GM12873 (cell line): ENCODE measurements around the gene VAC14.

Source experiments
- TF ChIP-seq, protein P1 (sequence below): IDR thresholded peaks from 2 replicates; pipeline ENCODE4 v1.5.1; 2012; ENCODE audit warnings: low read depth, mild to moderate bottlenecking, moderate library complexity, low read length, control low read depth; ENCODE audit not compliant: insufficient read depth; ENCODE audit errors: missing control alignments

Gene VAC14

DNA sequence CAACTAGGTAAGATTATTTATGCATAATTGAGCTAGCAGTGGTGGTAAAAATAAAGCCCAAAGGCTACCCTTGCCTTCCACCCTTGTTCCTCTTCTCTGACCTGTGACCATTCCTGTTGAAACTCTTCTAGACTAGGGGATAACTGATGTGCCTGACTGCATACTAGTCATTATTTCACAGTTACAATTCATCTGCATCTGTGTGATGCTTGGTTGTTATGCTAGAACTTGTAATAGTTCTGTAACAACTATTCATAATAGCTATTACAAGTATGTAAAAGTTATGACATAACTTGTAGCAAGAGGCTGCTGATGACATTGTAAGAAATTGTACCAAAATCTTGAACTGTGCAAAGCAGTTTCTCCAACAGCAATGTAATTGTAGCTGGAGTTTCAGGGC lies 2.4 kb upstream of the VAC14 start:
- TF ChIP-seq, protein P1, sequence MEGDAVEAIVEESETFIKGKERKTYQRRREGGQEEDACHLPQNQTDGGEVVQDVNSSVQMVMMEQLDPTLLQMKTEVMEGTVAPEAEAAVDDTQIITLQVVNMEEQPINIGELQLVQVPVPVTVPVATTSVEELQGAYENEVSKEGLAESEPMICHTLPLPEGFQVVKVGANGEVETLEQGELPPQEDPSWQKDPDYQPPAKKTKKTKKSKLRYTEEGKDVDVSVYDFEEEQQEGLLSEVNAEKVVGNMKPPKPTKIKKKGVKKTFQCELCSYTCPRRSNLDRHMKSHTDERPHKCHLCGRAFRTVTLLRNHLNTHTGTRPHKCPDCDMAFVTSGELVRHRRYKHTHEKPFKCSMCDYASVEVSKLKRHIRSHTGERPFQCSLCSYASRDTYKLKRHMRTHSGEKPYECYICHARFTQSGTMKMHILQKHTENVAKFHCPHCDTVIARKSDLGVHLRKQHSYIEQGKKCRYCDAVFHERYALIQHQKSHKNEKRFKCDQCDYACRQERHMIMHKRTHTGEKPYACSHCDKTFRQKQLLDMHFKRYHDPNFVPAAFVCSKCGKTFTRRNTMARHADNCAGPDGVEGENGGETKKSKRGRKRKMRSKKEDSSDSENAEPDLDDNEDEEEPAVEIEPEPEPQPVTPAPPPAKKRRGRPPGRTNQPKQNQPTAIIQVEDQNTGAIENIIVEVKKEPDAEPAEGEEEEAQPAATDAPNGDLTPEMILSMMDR = no peak

DNA sequence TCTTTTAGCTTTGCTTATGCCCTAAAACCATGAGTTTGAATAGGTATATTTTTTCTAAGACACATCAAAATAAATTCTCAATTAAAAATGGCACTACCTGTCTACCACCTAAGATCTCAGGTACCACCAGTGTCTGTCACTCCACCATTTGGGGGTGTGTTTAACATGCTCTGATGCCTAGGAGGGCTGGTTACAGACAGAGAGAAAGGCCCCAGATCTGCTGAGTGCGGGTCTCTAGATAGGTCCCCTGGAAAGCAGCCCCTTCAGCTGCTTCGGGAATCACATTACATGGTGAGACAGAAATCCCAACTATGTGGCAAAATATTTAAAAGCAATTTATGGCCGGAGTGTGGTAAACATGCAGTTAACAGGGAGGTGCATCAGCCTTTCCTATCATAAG lies 653 bp upstream of the VAC14 start:
- TF ChIP-seq, protein P1 = no peak

- TF ChIP-seq, protein P1 = no peak
Measured at GRCh38 chr16:70800311-70800710, 647 bp downstream of the VAC14 start.

DNA sequence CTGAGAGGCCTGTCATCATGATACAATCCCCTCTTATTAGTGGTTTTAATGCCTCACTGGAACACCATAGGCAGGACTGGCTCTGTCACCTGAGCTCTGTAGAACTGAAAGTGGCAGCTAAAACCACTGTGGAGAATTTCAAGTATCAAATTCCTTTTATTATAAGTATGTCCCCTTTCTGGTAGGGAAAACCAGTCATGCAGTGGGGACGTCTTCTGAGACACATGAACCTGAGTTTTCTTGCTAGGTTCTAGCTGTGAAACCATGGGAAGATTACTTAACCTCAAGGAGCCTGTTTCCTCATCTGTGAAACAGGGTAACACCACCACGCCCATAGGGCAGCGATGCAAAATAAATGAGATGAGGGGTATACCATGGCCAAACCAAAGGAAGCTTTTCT lies 4.7 kb downstream of the VAC14 start:
- TF ChIP-seq, protein P1 = no peak

GRCh38 chr16:70795296-70795912 lies 5.6 kb downstream of the VAC14 start:
- TF ChIP-seq, protein P1 = no peak

DNA sequence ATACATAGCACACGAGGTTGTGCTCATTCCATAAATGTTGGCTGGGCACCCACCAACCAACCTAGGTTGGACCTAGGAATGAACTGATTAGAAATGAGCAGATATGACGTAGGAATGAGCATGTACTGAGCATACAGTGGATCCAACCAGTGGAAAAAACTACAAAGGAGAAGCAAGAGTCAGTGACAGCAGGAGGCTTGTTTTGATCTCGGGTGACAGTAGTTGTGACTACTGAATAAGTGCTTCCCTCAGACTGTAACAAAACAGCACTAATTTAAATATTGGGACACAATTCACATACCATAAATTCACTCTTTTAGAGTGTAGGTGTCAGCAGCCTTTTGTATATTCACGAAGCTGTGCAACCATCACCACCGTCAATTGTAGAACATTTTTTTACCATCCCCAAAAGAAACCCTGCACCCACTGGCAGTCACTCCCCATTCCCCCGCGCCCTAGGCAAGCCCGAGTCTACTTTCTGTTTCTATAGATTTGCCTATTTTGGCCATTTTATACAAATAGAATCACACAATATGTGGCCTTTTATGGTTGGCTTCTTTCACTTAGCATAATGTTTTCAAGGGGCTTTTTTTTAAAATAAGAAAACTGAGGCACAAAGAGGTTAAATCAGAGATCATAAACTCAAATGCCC lies 7.0 kb downstream of the VAC14 start:
- TF ChIP-seq, protein P1 = no peak

GRCh38 chr16:70790815-70791214 lies 10.1 kb downstream of the VAC14 start:
- TF ChIP-seq, protein P1 = no peak
